Nephron progenitor cell (in vitro differentiated cells): ENCODE results near the gene EPSTI1.
"Not testable (repeated sequence)": the region's sequence is repeated elsewhere in the genome, so short reads cannot be mapped to it uniquely, and the experiment has no call there.

Source experiments
- DNase-seq: peaks from one replicate; pipeline ENCODE4 v3.0.0; 2021
- H3K27ac Mint-ChIP-seq: 2 replicates; pipeline ENCODE4 v1.8.0; 2021; ENCODE audit warnings: mild to moderate bottlenecking, moderate library complexity, mixed read lengths
- H3K27me3 Mint-ChIP-seq: 2 replicates; pipeline ENCODE4 v1.8.0; 2021; ENCODE audit warnings: mild to moderate bottlenecking, low read depth, mixed read lengths; ENCODE audit not compliant: poor library complexity
- H3K36me3 Mint-ChIP-seq: 2 replicates; pipeline ENCODE4 v1.8.0; 2021; ENCODE audit warnings: low read depth, mixed read lengths
- H3K4me1 Mint-ChIP-seq: 2 replicates; pipeline ENCODE4 v1.8.0; 2021; ENCODE audit warnings: mixed read lengths
- H3K4me3 Mint-ChIP-seq: 2 replicates; pipeline ENCODE4 v1.8.0; 2021; ENCODE audit warnings: mild to moderate bottlenecking, moderate library complexity, mixed read lengths
- H3K9me3 Mint-ChIP-seq: 2 replicates; pipeline ENCODE4 v1.8.0; 2021; ENCODE audit warnings: mild to moderate bottlenecking, moderate library complexity, mixed read lengths
- CTCF ChIP-seq: fragments of 200-600 bp; sonication (generic); IDR thresholded peaks from 2 replicates; pipeline ENCODE4 v1.5.0; 2021; ENCODE audit warnings: antibody characterized with exemption

The EPSTI1 gene

GRCh38 chr13:42992764-42993122, 702 bp upstream of the EPSTI1 start:
- H3K4me3 Mint-ChIP-seq = peak overlapping the region; percentile 82
- TF ChIP-seq CTCF = no peak
- no peaks in the 10 kb centered on the region for H3K36me3 Mint-ChIP-seq
- peaks cover 25% of the 10 kb centered on the region for H3K27me3 Mint-ChIP-seq
- H3K27ac Mint-ChIP-seq = no peak overlapping the region
- DNase-seq = no peak
- H3K4me1 Mint-ChIP-seq = peaks cover 29% of the 10 kb centered on the region
- H3K9me3 Mint-ChIP-seq = no peaks in the 10 kb centered on the region

DNA sequence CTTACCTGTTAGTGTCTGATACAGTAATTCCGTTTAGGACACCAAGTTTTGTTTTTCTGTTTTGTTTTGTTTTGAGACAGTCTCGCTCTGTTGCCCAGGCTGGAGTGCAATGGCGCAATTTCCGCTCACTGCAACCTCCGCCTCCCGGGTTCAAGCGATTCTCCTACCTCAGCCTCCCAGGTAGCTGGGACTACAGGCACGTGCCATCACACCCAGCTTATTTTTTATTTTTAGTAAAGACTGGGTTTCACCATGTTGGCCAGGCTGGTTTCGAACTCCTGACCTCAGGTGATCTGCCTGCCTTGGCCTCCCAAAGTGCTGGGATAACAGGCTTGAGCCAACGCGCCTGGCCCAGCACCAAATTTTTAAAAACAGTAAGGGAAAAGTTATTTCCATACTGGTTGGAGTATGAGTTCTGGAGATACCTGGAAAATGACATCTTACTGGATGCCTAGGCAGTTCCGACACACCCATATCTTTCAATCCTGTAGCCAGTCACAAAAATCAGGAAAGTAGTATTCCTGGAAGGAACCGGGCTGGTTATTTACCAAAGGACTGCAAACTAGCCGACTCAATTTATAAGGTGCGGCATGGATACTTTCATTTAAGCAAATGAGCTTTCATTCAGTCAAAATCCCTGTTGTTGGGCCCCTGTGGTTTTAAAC, 676 bp downstream of the EPSTI1 start:
- H3K27ac Mint-ChIP-seq = not testable (repeated sequence)

GRCh38 chr13:42990291-42991232, 1.5 kb downstream of the EPSTI1 start:
- Mint-ChIP-seq H3K36me3 (no peaks in the 10 kb centered on the region), H3K9me3 (no peaks in the 10 kb centered on the region), H3K4me1 (peaks cover 34% of the 10 kb centered on the region), H3K27me3 (peaks cover 22% of the 10 kb centered on the region), H3K27ac (no peak overlapping the region), H3K4me3 (no peak overlapping the region)
- no peak for DNase-seq
- no peak for TF ChIP-seq CTCF

More for the DNA sequence above, 676 bp downstream of the EPSTI1 start:
- H3K27me3 Mint-ChIP-seq = peaks cover 22% of the 10 kb centered on the region
- not testable (repeated sequence) for H3K9me3 Mint-ChIP-seq, H3K36me3 Mint-ChIP-seq, DNase-seq
- H3K4me3 Mint-ChIP-seq = peak overlapping the region; percentile 82
- H3K4me1 Mint-ChIP-seq = peaks cover 29% of the 10 kb centered on the region

DNA sequence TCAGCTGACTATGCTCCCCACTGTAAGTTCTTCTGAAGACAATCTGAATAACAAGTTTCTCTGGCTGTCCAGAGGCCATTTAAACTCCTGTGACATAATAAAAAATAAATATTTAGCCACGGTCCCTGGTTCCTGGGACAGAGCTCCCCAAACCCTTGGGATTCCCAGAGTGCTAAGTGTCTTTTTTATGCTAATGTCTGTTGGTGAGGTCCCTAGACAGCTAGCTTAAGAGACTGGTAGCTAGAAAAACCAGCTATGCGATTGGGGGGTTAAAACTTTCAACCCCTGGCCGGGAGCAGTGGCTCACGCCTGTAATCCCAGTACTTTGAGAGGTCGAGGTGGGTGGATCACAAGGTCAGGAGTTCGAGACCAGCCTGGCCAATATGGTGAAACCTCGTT, 5.9 kb downstream of the EPSTI1 start:
- Mint-ChIP-seq H3K36me3 (no peaks in the 10 kb centered on the region), H3K4me1 (peaks cover 21% of the 10 kb centered on the region), H3K4me3 (no peak overlapping the region), H3K9me3 (no peaks in the 10 kb centered on the region), H3K27ac (no peak overlapping the region), H3K27me3 (no peaks in the 10 kb centered on the region)
- TF ChIP-seq CTCF = no peak
- DNase-seq = no peak

- Mint-ChIP-seq H3K9me3 (no peaks in the 10 kb centered on the region), H3K4me3 (no peak overlapping the region), H3K4me1 (peaks cover 14% of the 10 kb centered on the region), H3K27me3 (no peaks in the 10 kb centered on the region), H3K36me3 (no peaks in the 10 kb centered on the region), H3K27ac (no peak overlapping the region)
- no peak for DNase-seq
- TF ChIP-seq CTCF = no peak
Observed at GRCh38 chr13:42985312-42986175, 6.5 kb downstream of the EPSTI1 start.

DNA sequence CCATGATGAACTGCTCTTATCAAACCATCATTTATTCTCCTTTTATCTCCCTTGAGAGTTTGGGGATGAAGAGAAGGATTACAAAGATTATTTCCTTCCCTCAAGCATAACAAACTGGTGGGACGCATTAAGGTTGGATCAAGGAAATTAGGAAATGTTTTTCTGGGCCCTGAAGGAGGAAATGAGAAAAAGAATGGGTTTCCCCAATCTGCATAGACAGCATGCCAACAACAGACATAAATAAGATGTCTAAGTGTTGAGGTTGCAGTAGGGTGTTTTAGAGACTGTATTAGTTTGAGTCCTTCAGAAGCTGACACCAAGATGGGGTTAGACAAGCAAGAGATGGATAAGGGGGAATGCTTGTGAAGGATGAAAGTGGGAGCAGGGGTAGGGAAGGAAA, 7.3 kb downstream of the EPSTI1 start:
- no peaks in the 10 kb centered on the region for H3K36me3 Mint-ChIP-seq
- H3K4me1 Mint-ChIP-seq = peaks cover 6% of the 10 kb centered on the region
- H3K4me3 Mint-ChIP-seq = no peak overlapping the region
- no peak for DNase-seq
- no peak for TF ChIP-seq CTCF
- peaks cover 2% of the 10 kb centered on the region for H3K27me3 Mint-ChIP-seq
- no peak overlapping the region for H3K27ac Mint-ChIP-seq
- peaks cover 7% of the 10 kb centered on the region for H3K9me3 Mint-ChIP-seq
